ENCODE data around the gene UBE2L6. TPM values are rescaled to one million over a fixed set of nuclear protein-coding genes. Genes with fewer than 3 reads are reported as not detected.
A peak's percentile ranks its signal among the peaks of the same experiment; 100 is the strongest.

The UBE2L6 gene
- total RNA-seq, 1 experiment from 2014 or later: 38.8 TPM

DNA sequence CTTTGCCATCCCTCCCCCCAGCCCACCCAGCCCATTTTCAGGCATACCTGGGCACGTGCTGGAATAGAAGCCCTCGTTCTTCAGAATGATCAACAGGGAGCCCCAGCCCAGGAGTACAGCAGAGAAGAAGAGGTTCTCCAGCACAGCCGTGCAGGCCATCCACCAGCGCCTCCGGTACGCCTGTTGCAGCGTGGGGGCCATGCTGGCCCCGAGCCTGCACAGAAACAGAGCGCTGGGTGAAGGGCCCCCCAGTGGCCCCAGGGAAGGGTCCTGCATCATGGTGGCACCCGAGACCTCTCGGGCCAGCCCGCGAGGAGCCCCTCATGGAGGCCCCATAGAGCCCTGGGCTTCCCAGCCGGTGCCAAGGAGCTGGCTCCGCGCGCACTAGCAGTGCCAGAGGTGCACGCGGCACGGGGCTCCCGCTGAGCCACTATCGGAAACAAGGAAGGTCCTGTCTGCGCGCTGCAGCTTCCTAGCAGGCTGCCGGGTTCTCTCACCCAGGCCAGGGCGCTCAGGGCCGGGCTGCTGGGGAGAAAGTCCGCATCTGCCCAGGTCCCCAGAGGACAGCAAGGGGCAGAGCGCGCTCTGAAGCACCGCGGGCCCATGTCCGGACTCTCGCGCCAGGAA lies 53.4 kb downstream of the UBE2L6 start (continued):
- TF ChIP-seq, protein P1, sequence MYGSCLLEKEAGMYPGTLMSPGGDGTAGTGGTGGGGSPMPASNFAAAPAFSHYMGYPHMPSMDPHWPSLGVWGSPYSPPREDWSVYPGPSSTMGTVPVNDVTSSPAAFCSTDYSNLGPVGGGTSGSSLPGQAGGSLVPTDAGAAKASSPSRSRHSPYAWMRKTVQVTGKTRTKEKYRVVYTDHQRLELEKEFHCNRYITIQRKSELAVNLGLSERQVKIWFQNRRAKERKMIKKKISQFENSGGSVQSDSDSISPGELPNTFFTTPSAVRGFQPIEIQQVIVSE (CRISPR knock-in tag; IDR thresholded peaks at IDR 0.05; ENCODE audit: borderline replicate concordance): no peak
- TF ChIP-seq NFE2L1 (CRISPR knock-in tag; IDR thresholded peaks at IDR 0.05) (no peak; the same call in 1 of the 2 replicates), FOXP1 (CRISPR knock-in tag; IDR thresholded peaks at IDR 0.05; ENCODE audit: borderline replicate concordance) (peak; percentile 56; the same call in 1 of the 2 replicates), RELA (CRISPR knock-in tag; IDR thresholded peaks at IDR 0.05; ENCODE audit: borderline replicate concordance) (peak; percentile 58; the same call in 1 of the 2 replicates), GABPB1 (CRISPR knock-in tag; IDR thresholded peaks at IDR 0.05) (no peak)
- TF ChIP-seq, protein P2, sequence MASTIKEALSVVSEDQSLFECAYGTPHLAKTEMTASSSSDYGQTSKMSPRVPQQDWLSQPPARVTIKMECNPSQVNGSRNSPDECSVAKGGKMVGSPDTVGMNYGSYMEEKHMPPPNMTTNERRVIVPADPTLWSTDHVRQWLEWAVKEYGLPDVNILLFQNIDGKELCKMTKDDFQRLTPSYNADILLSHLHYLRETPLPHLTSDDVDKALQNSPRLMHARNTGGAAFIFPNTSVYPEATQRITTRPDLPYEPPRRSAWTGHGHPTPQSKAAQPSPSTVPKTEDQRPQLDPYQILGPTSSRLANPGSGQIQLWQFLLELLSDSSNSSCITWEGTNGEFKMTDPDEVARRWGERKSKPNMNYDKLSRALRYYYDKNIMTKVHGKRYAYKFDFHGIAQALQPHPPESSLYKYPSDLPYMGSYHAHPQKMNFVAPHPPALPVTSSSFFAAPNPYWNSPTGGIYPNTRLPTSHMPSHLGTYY (CRISPR knock-in tag; IDR thresholded peaks at IDR 0.05): no peak
- TF ChIP-seq, protein P3, sequence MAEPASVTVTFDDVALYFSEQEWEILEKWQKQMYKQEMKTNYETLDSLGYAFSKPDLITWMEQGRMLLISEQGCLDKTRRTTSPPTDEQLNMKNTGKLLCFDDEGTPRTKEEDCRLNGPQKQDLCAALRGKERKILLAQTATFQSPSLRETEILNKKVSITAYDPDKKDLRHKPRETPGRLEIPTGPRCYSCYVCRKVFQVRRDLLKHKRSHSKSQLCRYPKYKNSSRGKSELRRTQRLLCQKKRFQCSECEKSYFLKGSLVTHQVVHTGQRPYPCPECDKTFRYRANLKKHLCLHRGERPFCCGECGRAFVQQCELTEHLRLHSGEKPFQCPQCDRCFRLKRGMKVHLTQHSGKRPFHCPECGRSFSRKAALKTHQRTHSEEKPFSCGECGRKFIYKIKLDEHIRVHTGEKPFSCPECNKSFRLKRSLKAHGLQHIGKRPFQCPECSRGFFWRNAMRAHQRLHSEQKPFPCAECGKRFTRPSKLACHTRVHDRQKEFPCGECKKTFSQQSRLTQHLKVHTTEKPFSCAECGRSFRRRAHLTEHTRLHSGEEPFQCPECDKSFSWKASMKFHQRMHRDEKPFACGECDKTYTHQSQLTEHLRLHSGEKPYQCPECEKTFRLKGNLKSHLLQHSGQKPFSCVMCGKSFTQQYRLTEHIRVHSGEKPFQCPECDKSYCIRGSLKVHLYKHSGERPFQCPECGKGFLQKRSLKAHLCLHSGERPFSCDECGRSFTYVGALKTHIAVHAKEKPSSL (CRISPR knock-in tag; conservative IDR thresholded peaks at IDR 0.05): no peak
- TF ChIP-seq, protein P4, sequence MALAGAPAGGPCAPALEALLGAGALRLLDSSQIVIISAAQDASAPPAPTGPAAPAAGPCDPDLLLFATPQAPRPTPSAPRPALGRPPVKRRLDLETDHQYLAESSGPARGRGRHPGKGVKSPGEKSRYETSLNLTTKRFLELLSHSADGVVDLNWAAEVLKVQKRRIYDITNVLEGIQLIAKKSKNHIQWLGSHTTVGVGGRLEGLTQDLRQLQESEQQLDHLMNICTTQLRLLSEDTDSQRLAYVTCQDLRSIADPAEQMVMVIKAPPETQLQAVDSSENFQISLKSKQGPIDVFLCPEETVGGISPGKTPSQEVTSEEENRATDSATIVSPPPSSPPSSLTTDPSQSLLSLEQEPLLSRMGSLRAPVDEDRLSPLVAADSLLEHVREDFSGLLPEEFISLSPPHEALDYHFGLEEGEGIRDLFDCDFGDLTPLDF (CRISPR knock-in tag; IDR thresholded peaks at IDR 0.05): no peak
- TF ChIP-seq, protein P5, sequence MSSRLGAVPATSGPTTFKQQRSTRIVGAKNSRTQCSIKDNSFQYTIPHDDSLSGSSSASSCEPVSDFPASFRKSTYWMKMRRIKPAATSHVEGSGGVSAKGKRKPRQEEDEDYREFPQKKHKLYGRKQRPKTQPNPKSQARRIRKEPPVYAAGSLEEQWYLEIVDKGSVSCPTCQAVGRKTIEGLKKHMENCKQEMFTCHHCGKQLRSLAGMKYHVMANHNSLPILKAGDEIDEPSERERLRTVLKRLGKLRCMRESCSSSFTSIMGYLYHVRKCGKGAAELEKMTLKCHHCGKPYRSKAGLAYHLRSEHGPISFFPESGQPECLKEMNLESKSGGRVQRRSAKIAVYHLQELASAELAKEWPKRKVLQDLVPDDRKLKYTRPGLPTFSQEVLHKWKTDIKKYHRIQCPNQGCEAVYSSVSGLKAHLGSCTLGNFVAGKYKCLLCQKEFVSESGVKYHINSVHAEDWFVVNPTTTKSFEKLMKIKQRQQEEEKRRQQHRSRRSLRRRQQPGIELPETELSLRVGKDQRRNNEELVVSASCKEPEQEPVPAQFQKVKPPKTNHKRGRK (CRISPR knock-in tag; IDR thresholded peaks at IDR 0.05; ENCODE audit: borderline replicate concordance): no peak

DNA sequence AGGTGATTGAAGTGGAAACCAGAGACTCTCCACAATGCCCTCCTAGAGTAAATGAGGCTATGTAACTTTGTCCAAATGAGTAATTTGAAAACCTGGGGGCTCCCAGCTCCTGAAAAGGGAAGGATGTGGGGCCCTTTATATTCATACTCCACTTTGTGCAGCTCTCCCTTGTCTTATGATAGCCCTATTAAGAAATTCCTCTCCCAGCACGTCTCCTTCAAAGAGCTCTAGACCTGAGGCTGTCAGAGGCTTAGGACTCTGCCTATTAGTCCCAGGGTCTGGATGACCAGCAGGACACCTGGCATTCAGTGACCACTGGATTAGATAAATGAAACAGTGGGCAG lies 54.0 kb downstream of the UBE2L6 start:
- Mint-ChIP-seq H3K4me3 (peak overlapping the region; percentile 93), H3K36me3 (no peaks in the 10 kb centered on the region)
- POLR2A ChIA-PET: interaction anchor here (0.8 to 3.9 kb wide), 4 partner anchors 13 to 34 kb away, joined by 3 to 37 read pairs (median 8); no protein-coding TSS in a partner anchor

More for the DNA sequence above, 54.0 kb downstream of the UBE2L6 start:
- H3K27me3 Mint-ChIP-seq (ENCODE audit: low read depth): peaks cover 22% of the 10 kb centered on the region
- TF ChIP-seq FOXP1 (CRISPR knock-in tag; IDR thresholded peaks at IDR 0.05; ENCODE audit: borderline replicate concordance): no peak
- TF ChIP-seq ZNF263 (CRISPR knock-in tag; IDR thresholded peaks at IDR 0.05; ENCODE audit: low read depth): no peak
- no peak for TF ChIP-seq GRHL2 (CRISPR knock-in tag; IDR thresholded peaks at IDR 0.05; ENCODE audit: insufficient replicate concordance, severe bottlenecking)
- TF ChIP-seq, protein P6, sequence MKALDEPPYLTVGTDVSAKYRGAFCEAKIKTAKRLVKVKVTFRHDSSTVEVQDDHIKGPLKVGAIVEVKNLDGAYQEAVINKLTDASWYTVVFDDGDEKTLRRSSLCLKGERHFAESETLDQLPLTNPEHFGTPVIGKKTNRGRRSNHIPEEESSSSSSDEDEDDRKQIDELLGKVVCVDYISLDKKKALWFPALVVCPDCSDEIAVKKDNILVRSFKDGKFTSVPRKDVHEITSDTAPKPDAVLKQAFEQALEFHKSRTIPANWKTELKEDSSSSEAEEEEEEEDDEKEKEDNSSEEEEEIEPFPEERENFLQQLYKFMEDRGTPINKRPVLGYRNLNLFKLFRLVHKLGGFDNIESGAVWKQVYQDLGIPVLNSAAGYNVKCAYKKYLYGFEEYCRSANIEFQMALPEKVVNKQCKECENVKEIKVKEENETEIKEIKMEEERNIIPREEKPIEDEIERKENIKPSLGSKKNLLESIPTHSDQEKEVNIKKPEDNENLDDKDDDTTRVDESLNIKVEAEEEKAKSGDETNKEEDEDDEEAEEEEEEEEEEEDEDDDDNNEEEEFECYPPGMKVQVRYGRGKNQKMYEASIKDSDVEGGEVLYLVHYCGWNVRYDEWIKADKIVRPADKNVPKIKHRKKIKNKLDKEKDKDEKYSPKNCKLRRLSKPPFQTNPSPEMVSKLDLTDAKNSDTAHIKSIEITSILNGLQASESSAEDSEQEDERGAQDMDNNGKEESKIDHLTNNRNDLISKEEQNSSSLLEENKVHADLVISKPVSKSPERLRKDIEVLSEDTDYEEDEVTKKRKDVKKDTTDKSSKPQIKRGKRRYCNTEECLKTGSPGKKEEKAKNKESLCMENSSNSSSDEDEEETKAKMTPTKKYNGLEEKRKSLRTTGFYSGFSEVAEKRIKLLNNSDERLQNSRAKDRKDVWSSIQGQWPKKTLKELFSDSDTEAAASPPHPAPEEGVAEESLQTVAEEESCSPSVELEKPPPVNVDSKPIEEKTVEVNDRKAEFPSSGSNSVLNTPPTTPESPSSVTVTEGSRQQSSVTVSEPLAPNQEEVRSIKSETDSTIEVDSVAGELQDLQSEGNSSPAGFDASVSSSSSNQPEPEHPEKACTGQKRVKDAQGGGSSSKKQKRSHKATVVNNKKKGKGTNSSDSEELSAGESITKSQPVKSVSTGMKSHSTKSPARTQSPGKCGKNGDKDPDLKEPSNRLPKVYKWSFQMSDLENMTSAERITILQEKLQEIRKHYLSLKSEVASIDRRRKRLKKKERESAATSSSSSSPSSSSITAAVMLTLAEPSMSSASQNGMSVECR (CRISPR knock-in tag; IDR thresholded peaks at IDR 0.05; ENCODE audit: borderline replicate concordance): no peak
- TF ChIP-seq, protein P4 (CRISPR knock-in tag; IDR thresholded peaks at IDR 0.05): no peak
- TF ChIP-seq, protein P7, sequence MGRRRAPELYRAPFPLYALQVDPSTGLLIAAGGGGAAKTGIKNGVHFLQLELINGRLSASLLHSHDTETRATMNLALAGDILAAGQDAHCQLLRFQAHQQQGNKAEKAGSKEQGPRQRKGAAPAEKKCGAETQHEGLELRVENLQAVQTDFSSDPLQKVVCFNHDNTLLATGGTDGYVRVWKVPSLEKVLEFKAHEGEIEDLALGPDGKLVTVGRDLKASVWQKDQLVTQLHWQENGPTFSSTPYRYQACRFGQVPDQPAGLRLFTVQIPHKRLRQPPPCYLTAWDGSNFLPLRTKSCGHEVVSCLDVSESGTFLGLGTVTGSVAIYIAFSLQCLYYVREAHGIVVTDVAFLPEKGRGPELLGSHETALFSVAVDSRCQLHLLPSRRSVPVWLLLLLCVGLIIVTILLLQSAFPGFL (CRISPR knock-in tag; IDR thresholded peaks at IDR 0.05; ENCODE audit: borderline replicate concordance): no peak
- TF ChIP-seq EMX1 (CRISPR knock-in tag; IDR thresholded peaks at IDR 0.05): no peak
- no peak for TF ChIP-seq SMAD4 (CRISPR knock-in tag; IDR thresholded peaks at IDR 0.05)
- TF ChIP-seq OVOL2 (CRISPR knock-in tag; IDR thresholded peaks at IDR 0.05; ENCODE audit: borderline replicate concordance): no peak
- H3K4me1 Mint-ChIP-seq: peaks cover 20% of the 10 kb centered on the region
- CTCF ChIA-PET: interaction anchor here (0.6 to 6.9 kb wide), 13 partner anchors 13 to 163 kb away, joined by 3 to 147 read pairs (median 4); partner anchors contain the start of genes RTN4RL2 and UBE2L6
- ATAC-seq: no peak
- no peak overlapping the region for H3K27ac Mint-ChIP-seq
- no peak for DNase-seq (ENCODE audit: low spot score)
- H3K9me3 Mint-ChIP-seq: no peaks in the 10 kb centered on the region
